HT-29 (cell line): ENCODE results near the gene SLC40A1. TPM values are rescaled to one million over a fixed set of nuclear protein-coding genes. Genes with fewer than 3 reads are reported as not detected.

Source experiments
- DNase-seq: peaks from one replicate; pipeline ENCODE4 v3.0.0-alpha.2; 2015; ENCODE audit warnings: low spot score
- total RNA-seq: library from RNA; depleted of rRNA; stranded (reverse); fragments of >200 nt; shearing (Covaris generic); gene quantifications from 2 replicates; pipeline ENCODE4 v1.2.3, GENCODE V29; 2014

SLC40A1 gene
- total RNA-seq, 1 experiment from 2014 or later: 85.1 TPM

DNA sequence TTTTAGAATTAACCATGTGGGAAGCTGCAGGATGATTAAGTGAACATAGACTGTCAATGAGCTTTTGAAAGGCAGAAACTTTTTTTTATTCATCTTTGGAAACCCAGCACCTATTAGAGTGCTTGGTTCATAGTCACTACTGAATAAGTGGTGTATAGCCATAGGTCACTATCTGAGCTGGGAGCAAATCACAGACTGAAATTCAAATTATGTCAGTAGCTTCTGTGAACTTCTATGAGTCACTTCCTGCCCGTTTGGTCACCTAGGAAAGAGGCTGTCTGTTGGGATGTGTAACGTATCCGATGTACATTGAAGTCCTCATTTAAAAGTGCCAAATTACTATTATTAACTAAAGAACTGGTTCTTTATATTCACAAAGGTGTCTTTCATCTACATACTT lies 20.5 kb upstream of the SLC40A1 start:
- DNase-seq: no peak

DNA sequence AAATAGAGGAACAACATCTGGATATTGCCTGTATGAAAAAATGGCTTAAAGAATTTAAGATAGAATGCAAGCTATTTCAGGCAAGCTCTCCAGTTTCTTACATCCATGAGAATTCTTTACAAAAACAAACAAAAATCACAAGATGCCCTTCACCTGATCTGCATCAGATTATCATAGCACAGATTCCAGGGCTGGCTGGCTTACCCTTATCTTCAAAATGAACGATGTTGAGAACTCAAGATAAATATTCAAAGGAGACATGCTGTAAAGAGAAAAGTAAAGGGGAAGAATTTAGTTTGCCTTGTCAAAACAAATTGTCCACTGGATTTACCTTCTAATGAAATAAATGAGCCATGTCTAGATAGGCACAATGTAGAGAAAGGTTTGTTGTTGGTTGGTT lies 18.7 kb upstream of the SLC40A1 start:
- DNase-seq: no peak

GRCh38 chr2:189595417-189595816 lies 14.8 kb upstream of the SLC40A1 start:
- no peak for DNase-seq

DNA sequence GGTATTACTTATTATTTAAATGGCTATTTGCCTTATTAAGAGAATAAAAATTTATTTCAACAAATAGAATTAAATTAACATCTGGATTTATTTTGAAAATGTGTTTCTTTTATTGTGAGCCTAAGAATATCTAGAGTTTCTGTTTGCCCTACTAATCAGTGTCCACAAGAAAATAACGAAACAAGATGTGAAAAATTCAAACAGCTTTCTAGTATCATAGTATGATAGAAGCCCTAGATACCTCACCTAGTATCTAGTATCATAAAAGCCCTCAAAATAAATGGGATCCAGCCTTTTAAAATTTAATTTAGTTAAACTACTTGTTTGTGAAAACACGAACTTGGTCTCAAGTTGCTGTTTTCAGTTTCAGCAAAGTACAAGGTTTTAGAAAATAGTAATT lies 13.7 kb upstream of the SLC40A1 start:
- no peak for DNase-seq

DNA sequence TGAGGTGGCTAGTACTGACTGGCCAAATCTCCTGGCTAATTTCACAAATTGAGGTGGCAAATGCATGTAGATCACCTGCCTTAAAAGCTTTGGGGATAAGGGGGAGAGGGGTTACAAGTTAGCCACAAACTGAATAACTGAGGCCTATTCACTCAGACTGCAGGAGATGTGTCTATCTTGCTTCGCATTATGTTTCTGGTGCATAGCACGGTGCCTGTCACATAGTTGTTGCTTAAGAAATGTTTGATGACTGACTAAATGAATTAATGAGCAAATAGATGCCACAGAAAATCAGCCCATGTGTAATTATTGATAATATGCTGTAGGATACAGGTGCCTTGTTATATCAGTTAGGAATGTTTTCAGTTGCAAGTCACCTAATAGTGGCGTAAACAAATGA lies 12.5 kb upstream of the SLC40A1 start:
- no peak for DNase-seq

DNA sequence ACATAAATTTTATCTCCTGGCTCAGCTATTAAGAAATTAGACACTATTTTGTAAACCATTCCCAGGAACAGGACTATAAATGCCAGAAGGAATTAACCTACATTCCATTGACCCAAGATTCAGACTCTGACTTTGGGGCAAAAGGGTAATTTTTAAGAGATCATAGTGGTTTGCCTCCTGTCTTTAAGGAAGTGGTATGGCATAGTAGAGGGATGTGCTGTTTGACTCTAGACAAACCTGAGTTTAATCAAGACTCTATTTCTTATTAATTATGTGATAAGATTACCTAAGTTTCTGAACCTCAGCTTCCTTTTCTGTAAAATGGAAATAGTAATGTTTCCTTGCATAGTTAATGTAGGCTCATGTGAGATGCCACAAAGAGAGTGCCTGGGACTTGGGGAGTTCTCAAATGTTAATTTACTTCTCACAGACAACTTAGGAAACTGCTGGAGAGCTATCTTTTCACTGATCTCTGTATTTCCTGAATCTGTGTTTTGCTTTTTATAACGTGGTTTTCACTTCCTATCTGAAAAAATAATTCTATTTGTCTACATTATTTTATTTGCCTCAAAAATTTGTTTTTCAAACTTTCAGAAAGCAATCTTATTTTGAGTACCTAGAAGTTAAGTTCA lies 11.9 kb upstream of the SLC40A1 start:
- no peak for DNase-seq

- no peak for DNase-seq
These were observed 7.2 kb upstream of the SLC40A1 start for GRCh38 chr2:189587780-189588179.

DNA sequence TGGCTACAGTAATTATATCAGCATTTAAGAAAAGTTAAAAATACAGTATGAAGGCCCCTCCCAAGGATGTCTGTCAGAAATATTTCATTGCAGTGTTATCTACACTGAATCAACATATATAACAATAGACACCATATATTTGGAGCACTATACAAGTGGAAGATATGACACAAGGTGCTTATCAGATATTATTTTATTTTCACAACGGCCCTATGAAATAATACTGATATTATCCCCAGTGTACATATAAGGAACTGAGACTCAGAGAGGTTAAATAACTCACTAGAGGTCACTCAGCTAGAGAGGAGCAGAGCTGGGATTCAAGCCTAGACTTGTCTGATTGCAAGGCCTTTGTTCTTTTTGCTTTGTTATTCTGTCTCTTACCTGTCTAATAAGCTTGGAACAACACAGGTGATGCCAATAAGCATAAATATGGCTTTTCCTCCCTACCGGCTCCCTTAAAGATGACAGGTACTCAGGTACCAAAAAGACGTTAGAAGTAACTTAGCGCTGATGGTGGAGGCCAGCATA lies 4.7 kb upstream of the SLC40A1 start:
- no peak for DNase-seq

- no peak for DNase-seq
These were observed 4.1 kb upstream of the SLC40A1 start for GRCh38 chr2:189584686-189585085.

DNA sequence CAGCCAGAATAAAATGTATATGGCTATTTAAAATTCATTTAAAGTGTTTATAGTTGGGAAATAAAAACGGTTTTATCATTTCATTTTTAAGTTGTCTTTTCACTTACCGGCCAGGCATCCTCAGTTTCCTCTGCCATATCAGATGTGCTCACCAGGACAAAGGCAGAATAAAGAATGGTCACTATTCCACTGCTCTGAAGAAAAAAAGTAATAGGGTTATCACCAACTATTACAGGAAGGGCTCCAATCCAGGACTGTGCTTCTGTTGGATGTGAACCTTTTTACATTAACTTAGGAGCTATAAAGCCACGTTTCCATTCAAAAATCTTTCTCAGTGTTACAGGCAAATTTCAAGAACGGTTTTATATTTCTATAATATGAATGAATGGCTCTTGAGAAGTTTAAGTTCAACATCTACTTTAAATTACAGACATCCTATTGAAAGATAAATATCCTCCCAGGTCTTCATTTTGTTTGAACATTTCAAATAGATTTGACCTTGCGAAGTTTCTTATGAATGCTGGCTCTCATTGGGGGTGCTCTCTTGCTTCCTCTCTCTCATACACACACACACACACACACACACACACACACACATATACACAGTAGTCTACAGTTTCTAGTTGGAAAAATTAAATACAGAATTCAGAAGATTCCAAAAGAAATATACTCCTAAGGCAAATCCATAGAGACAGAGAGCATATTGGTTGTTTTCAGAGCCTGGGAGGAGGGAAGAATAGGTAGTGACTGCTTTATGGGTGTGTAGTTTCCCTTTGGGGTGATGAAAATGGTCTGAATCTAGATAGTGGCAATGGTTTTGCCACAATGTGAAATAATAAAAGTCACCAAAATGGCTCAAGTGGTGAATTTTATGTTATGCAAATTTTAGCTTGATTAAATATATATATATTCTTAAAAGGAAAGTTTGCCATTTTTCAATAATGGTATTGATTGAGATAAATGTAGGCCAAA lies 2.9 kb upstream of the SLC40A1 start:
- DNase-seq: no peak

GRCh38 chr2:189582809-189583192 lies 2.2 kb upstream of the SLC40A1 start:
- DNase-seq: no peak

DNA sequence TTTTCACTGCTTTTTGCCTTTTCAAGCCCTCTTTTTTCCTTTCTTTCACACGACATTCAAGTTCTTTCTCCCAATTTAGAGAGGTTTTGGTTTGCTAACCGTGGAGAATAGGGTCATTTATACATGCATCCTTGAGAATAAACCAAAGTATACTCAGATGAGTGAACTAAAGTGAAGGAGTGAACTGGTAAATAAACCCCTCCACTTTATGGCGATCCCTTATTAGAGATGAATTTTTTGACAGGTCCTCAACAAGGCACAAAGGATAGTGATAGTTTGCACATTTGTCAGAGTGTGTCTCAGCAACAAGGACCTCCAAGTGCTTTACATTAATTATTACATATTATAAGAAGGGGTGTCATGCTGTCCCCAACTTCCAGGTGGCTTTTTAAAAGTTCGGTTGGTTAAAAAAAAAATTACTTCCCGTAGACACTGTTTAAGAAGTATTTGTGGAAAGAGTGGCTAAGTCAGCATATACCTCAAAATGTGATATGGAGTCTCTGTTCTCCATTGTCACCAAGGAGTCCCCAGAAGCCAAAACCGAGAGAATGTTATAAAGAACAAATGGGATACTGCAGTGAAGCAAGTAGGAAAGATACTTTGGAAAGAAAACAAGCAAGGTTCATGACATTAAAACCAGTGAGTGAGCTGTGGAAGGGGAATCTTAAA lies 1.7 kb upstream of the SLC40A1 start:
- DNase-seq: no peak

- DNase-seq: peak; percentile 75
These were observed 961 bp upstream of the SLC40A1 start for GRCh38 chr2:189581354-189582139.

GRCh38 chr2:189580241-189580651 lies 340 bp downstream of the SLC40A1 start:
- no peak for DNase-seq

- peak; percentile 65 for DNase-seq
These were observed 900 bp downstream of the SLC40A1 start for GRCh38 chr2:189579585-189580186.

- no peak for DNase-seq
These were observed 2.2 kb downstream of the SLC40A1 start for GRCh38 chr2:189578272-189578950.

DNA sequence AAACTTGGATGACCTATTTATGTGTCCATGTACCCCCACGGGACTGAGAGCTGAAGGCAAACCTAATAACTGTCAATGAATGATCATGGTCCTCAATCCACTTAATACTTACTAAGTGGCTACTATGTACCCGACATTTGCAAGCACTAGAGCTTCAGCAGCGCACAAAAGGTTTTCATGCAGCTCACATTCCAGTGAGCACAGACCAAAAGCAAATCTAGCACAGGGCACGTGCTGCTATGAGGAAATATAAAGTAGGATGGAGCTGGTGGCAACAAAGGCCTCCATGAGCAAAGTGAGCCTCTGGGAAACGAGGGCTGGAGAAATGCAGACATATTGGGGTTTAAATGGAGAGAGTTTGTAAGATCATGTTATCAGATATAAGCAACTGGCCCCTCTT lies 3.5 kb downstream of the SLC40A1 start:
- no peak for DNase-seq

- no peak for DNase-seq
These were observed 4.2 kb downstream of the SLC40A1 start for GRCh38 chr2:189576396-189576795.

- peak; percentile 55 for DNase-seq
These were observed 5.7 kb downstream of the SLC40A1 start for GRCh38 chr2:189574793-189575475.

DNA sequence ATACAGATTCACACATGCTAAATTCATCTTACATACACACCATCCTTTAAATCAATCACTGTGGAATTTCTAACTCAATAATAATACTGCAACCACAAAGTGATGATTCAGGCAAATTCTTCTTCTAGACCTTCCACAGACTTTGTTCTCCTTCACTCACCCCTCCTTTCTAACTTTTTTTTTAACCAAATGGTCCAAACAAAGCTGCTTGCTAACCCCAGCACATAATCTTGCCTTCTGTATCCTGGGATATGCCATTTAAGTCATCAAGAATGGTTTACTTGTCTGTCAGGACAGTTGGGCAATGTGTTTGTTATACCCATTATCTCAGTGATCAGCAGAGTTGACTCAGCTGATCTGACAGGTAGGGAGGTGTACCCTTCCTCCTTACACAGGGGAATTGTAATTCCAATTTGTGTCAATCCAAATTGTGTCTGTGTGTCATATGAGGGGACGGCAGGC lies 10.0 kb downstream of the SLC40A1 start:
- DNase-seq: no peak
